ENCODE results near the gene AGPAT1.

Gene AGPAT1

GRCh38 chr6:32168807-32169591 is 6.9 kb downstream of the AGPAT1 start:
- Histone ChIP-seq H3K4me2 (ENCODE audit: low read length) (no peak overlapping the region), H3K79me2 (no peaks in the 10 kb centered on the region), H3K9me3 (ENCODE audit: control insufficient read depth, low read length) (no peaks in the 10 kb centered on the region), H3K4me3 (ENCODE audit: low read depth, low read length) (no peak overlapping the region), H3K27ac (no peak overlapping the region), H3K36me3 (ENCODE audit: control insufficient read depth, insufficient read depth, low read length) (no peaks in the 10 kb centered on the region), H3K9ac (no peak overlapping the region), H2AFZ (no peak overlapping the region), H3K27me3 (ENCODE audit: control insufficient read depth, insufficient read depth, low read length) (no peaks in the 10 kb centered on the region), H3K4me1 (no peaks in the 10 kb centered on the region)
- TF ChIP-seq CTCF (IDR thresholded peaks at IDR 0.05) = peak; percentile 11

- no peak overlapping the region for H3K9ac ChIP-seq
- no peaks in the 10 kb centered on the region for H3K79me2 ChIP-seq
- H3K9me3 ChIP-seq (ENCODE audit: control insufficient read depth, low read length) = no peaks in the 10 kb centered on the region
- no peak overlapping the region for H3K27ac ChIP-seq
- TF ChIP-seq CTCF (IDR thresholded peaks at IDR 0.05) = no peak
- H2AFZ ChIP-seq = no peak overlapping the region
- H3K4me2 ChIP-seq (ENCODE audit: low read length) = no peak overlapping the region
- no peaks in the 10 kb centered on the region for H3K4me1 ChIP-seq
- H3K36me3 ChIP-seq (ENCODE audit: control insufficient read depth, insufficient read depth, low read length) = no peaks in the 10 kb centered on the region
- H3K27me3 ChIP-seq (ENCODE audit: control insufficient read depth, insufficient read depth, low read length) = no peaks in the 10 kb centered on the region
- no peak overlapping the region for H3K4me3 ChIP-seq (ENCODE audit: low read depth, low read length)
Observed at GRCh38 chr6:32168350-32168749, 7.5 kb downstream of the AGPAT1 start.

- Histone ChIP-seq H3K4me2 (ENCODE audit: low read length) (no peak overlapping the region), H3K79me2 (no peaks in the 10 kb centered on the region), H3K4me1 (no peaks in the 10 kb centered on the region), H3K9me3 (ENCODE audit: control insufficient read depth, low read length) (no peaks in the 10 kb centered on the region), H3K4me3 (ENCODE audit: low read depth, low read length) (no peak overlapping the region), H3K27ac (no peak overlapping the region), H3K36me3 (ENCODE audit: control insufficient read depth, insufficient read depth, low read length) (no peaks in the 10 kb centered on the region), H3K9ac (no peak overlapping the region), H3K27me3 (ENCODE audit: control insufficient read depth, insufficient read depth, low read length) (no peaks in the 10 kb centered on the region), H2AFZ (no peak overlapping the region)
- no peak for TF ChIP-seq CTCF (IDR thresholded peaks at IDR 0.05)
Observed at GRCh38 chr6:32167761-32168262, 8.1 kb downstream of the AGPAT1 start.

GRCh38 chr6:32167154-32167760 is 8.6 kb downstream of the AGPAT1 start:
- no peak for TF ChIP-seq CTCF (IDR thresholded peaks at IDR 0.05)
- no peaks in the 10 kb centered on the region for H3K79me2 ChIP-seq
- no peak overlapping the region for H2AFZ ChIP-seq
- H3K9me3 ChIP-seq (ENCODE audit: control insufficient read depth, low read length) = no peaks in the 10 kb centered on the region
- no peak overlapping the region for H3K4me2 ChIP-seq (ENCODE audit: low read length)
- no peaks in the 10 kb centered on the region for H3K36me3 ChIP-seq (ENCODE audit: control insufficient read depth, insufficient read depth, low read length)
- no peaks in the 10 kb centered on the region for H3K4me1 ChIP-seq
- no peak overlapping the region for H3K9ac ChIP-seq
- no peaks in the 10 kb centered on the region for H3K27me3 ChIP-seq (ENCODE audit: control insufficient read depth, insufficient read depth, low read length)
- no peak overlapping the region for H3K4me3 ChIP-seq (ENCODE audit: low read depth, low read length)
- no peak overlapping the region for H3K27ac ChIP-seq

Measured in parathyroid adenoma (tissue), 2 donors.